HUDEP-2 (cell line): ENCODE measurements around the gene BMP6.

Experiments used
- DNase-seq, 76 experiments: peaks; one replicate each; lab custom pipeline; 2025; ENCODE audit not compliant: unreplicated experiment in 76 of 76; lab: John Stamatoyannopoulos, UW

BMP6 gene

DNA sequence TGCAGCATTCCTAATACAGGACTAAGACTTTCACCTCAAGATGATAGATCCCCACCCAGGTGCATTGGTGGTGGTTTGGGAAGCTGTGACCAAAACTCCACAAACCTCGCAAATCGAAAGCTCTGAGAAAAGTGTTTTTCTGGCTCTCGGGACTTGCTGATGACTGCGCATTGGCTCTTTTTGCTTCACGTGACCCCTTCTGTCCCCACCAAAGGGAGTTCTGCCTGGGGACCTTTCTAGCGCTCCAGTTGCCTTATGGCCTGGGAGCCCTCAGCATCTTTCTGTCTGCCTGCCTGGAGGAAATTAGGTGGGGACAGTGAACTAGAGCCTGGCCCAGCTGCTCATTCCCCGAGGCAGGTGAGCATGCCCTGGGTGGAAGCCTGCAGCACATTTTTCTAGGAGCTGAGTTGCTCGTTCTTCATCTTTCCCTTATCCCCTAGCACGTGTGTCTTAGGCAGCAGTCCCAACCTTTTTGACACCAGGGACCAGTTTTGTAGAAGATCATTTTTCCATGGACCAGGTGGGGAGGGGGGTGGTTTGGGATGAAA is 94.5 kb downstream of the BMP6 start:
- no peak for DNase-seq

DNA sequence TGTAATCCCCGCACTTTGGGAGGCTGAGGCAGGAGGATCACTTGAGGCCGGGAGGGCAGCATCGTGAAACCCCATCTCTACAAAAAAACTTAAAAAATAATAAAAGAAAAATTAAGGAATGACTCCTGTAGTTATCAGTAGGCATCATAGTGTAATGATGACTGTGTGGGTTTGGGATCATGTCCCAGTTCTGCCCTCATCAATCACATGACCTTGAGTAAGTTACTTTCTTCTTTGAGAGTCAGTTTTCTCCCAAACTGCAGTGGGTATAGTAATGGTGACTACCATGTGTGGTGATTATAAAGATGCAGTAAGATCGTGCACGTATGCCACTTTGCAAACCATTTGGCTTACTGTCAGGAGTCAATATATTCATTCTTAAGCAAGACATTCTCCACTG is 95.5 kb downstream of the BMP6 start:
- DNase-seq, result no peak

DNA sequence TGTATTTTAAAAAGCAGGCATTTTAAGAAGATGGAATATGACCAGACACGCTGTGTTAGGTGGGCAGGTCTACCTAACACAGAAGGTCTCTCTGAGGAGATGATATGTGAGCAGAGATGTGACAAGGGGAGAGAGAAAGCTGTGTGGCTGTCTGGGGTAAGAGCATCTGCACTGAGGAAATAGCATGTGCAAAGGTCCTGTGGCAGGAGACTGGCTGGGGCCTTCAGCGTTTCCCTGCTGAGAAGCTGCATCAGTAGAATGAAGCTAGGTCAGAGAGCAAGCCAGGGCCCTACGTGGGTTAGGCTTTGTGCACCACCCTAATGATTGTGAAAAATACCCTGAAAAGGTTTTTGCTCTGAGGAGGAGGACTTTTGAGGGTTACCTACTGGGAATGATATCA is 97.7 kb downstream of the BMP6 start:
- no peak for DNase-seq

DNA sequence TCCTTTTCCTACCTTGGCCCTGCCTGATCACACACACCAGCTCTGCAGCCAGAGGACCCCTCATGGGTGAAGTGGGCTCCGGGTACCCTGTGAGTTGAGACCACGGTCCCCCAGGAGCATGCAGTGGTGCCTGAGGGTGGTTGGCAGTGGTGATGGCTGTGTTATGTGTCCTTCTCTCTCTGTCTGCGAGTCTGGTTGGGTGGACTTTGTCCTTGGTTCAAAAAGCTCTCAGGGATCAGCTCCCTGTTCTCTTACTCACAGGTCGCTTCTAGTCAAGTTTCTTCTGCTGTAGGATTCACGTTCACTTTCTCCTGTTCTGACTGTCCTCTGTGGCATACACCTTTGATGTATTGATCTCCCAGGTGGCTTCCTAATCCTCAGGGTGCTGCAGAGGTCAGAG is 100.1 kb downstream of the BMP6 start:
- no peak for DNase-seq

DNA sequence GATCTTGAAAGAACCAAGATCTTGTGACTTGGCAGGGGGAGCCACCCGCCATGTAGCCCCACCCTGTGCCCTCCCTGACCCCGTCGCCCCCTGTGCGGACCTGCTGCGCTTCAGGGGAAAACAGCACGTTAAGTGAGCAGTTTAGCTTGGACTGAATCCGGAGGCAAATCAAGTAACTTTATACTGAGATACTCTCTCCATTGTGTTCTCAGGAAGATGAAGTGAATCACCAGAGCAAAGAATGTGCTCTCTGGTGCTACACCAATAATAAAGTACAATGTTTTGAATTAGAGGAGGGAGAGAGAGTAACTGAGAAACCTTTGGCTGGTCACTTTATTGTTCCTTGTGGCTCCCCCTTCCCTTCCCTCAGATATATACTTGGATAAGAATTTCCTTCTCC is 101.2 kb downstream of the BMP6 start:
- DNase-seq, result no peak

DNA sequence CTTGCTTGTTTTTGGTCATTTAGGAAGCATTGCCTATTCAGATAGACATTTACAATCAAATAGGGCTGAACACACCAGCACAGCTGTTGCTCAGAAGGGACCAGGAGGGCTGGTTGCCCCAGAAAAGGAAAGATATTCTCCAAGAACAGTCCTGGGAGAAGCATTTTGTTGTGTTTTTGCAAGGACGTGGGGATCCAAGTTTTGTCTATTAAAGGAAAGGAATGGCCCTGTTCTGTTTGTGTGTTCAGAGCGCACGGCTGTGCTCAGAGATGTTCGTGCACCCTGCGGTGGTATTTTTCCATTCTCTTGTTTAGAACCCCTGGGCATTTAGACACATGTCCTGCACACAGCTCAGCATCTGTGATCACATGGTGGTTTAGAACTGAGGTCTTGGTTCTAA is 102.2 kb downstream of the BMP6 start:
- no peak for DNase-seq

DNA sequence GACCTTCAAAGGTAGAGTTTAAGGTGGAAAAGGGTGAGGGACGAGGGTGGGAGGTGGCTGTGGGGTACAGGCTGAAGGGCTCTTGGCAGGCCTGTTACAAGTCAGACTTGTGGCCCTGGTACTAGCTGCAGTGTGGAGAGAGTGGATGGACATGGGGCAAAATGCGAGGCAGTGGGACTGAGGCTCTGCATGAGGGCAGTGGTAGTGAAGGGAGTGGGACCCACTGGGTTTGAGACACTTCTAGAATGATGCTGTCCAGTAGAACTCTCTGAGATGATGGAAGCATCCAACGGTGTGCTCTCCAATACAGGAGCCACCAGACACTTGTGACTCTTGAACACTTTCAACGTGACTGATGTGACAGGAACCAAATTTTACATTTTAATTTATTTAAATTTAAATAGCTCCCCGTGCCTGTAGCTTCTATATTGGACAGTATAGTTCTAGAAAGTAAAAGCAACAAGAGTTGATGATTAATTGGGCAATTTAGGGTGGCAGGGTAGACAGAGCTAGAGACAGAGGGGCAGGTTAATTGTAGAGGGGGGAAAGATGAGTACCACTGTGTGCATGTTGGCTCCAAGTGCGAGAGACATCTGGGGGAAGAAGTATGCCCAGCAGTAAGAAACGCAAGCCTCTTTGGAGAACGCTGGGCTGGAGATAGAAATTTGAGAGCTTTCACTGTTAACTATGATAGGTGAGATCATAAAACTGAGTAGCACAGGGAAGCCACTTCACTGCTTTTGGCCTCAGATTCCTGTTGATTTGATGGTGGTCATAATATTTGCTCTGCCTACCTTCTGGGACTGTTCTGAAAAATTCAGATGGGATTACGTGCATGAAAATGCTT is 107.2 kb downstream of the BMP6 start:
- no peak for DNase-seq

DNA sequence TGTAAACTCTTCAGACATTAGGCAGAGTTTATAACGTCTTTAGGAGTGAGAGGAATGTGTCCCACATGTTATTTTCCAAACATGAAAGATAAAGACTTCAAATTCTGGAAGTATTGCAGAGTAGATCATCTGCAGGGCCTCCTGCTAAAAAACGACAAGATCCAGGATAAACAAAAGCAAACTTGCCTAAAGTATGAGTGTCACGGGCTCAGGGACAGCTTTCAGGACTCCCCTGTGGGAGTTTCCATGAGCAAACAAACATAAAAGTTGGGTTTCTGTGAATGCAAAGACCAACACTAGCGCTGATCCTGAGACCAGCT is 107.8 kb downstream of the BMP6 start:
- DNase-seq, result no peak

DNA sequence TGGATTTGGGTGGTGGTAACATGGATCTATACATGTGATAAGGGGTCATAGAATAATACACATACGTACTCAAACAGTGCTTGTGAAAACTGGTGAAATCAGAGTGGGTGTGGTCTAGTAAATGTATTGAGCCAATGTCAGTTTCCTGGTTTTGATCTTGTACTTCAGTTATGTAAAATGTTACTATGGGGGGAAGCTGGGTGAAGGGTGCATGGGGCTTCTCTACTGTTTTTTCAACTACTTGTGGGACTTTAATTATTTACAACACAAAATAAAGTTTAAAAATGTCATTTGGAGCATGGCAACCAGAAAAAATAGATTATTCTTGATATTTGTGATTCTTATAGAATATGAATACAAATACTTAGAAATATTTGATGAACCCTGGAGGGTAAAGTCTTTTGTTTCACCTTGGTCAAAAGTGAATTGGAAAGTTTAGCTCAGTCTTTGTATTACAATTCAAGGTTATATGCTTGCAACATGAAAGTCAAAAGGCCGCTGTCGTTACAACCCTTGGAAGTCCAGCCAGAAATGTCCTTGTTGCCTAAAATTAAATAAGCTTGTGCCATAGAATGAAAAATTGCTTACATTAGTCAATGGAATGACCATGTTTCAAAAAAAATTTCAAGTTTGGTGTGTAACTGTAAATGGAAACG is 110.6 kb downstream of the BMP6 start:
- no peak for DNase-seq

DNA sequence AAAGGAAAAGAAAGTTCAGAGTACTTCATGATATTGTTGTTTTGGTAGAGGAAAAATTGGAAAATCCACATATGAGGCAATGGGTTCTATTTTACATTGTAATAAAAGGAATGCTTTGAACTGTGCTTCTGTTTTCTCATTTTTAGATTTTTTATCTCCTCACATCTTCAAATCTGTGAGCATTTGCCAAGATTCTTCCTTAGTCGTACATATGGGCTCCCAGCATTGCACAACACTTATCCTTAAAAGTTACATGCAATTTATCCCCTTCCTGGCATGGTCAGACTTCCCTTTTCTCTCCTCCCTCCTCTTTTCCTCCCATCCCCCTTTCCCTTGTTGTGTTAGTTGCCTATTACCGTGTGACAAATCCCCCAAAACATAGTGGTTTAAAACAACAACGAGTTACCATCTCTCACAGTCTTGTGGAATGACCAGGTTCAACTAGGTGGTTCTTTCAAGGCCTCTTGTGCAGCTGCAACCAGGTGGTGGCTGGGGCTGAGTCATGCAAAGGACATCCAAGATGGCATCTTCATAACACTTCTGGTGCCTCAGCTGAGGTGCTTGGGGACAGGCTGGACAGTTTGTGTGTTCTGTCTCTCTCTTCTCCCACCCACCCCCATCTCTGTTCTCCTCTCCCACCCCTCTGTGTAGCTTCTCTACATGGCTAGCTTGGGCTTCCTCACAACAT is 116.0 kb downstream of the BMP6 start:
- DNase-seq, result no peak

DNA sequence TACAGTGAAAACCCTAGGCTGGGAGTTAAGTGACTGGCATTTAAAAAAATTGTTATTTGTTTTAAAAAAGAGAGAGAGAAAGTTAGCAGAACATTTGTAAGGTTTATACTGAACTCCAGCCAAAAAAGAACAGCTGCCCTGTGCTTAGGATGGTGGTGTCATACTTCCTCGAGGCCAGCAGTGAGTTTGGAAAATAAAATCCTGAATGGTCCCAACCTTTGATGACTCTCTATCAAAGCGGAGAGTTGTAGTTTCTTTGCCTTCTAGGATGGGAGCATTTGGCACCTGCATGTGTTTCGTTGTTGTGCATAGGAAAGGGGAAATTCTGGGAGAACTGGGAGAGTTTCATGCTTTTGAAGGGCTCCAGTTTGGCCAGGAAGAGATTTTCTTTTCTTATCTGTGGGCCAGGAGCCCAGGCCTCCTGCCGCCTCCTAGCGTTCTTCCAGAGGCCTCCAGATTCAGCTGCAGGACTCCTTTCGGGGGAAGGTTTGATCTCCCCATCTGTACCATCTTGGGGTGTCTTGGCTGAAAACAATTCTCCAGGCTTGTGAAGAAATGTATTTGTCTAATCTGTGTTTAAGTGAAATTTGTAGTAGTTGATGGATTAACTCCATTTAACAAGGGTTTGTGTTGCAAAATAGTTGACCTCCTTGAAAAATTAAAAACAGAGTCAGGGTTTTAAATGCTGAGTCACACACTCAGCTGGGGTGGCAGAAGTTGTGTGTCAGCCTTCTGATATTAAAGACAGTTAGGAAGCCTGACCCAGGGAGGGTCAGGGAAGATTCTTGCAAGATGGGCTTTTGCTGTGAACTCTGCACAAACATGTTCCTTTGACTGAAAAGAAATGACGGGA is 121.3 kb downstream of the BMP6 start:
- DNase-seq, result no peak

DNA sequence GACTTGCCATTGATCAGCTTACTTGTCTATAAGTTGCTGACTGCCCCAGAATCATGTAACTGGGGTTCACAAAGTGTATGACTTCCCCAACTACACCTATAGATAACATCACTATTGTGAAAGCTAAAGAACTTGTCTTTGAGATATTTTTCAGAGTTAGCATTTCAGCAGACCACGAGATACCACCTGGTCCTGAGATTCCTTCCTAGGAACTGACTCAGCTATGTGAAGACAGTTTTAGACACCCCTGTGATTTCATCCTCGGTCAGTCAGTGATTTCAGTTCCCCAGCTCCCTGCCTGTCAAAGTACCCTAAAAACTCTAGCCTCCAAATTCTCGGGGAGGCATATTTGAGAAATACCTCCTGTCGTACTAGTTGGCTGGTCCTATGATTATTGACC is 122.3 kb downstream of the BMP6 start:
- no peak for DNase-seq

DNA sequence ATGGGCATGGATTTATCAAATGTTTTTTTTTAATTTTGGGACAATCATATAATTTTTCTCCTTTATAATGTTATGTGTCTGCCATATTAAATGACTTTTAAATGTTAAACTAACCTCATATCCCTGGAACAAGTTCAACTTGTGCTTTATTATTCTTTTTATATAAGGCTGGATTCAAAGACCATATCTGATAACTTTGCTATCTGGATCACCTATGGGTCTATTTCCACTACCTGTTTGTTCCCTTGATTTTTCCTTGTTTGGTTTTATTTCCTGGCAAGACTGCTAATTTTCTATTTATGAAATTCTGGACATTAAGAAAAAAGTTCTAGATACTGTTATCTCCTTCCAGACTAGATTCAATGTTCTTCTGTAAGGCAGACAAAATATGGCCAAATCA is 125.9 kb downstream of the BMP6 start:
- DNase-seq, result no peak

DNA sequence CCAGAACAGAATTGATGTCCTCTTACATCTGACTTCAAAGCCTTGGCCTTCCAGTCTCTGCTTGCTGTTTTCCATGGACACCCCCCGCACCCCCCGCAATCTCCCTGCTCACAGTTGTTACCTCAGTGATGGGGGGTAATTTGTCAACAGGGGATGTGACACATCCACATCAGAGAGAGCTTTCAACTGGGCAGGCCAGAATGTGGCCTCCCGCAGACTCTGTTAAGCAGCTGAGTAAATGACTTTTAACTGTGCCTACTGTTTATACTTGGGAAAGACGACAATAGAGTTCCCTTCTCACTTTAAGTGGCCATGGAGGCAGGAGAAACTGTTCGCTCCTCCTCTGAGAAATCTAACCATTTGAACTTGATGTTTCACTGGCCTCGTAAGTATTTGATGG is 133.7 kb downstream of the BMP6 start:
- no peak for DNase-seq

DNA sequence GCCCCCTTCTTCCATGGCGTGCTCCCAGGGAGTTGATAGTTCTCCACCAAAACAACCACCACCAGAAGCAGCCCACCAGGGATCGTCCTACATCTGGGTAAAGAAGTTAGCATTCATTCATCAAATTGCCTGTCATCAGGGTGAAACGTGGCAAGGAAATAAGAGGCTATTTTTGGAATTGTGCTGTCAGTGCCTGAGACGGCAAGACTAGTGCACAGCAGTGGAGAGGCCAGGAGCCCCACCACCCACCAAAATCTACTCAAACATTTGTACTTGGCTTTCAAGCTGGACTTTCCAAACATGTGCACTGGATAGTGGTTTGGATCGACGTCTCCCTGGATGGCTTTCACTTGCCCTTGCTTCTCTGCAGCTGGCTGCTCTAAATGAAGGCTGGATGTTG is 139.9 kb downstream of the BMP6 start:
- DNase-seq, result no peak

DNA sequence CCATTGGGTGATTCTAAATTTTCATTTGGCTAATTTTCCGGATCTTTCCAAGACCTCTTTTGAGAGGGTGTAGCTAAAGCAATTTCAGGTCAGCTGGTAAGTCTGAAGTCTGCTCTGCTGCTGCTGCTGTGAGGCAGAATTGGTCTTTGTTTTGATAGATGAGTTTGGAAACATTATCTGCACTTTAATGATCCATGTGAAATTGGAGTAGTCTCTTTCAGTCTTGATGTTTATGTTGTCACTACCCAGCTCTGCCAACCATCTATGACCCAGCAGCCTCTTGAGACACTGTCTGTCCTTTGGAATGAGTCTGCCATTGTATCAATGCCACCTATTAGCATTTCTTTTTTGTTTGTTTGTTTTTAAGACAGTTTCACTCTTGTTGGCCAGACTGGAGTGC is 140.6 kb downstream of the BMP6 start:
- DNase-seq, result no peak

DNA sequence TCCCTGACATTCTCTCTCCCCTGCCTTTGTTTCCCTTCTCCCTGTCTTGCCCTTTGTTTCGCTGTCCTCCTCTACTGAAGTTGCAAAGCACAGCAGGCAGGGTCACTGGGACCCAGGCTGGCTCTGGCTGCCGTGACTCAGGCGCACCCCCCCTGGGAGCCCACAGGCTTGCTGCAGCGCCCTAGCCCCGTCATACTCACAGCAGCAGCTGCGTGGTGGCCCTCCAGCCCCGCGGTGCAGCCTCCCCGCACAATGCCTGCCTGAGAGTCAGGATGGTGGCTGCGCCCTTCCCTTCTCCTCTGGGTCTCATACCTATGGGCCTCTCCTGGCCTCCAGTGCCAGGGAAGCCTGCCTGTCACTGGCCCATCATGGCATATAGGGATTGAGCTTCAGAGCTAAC is 143.0 kb downstream of the BMP6 start:
- DNase-seq, result no peak

DNA sequence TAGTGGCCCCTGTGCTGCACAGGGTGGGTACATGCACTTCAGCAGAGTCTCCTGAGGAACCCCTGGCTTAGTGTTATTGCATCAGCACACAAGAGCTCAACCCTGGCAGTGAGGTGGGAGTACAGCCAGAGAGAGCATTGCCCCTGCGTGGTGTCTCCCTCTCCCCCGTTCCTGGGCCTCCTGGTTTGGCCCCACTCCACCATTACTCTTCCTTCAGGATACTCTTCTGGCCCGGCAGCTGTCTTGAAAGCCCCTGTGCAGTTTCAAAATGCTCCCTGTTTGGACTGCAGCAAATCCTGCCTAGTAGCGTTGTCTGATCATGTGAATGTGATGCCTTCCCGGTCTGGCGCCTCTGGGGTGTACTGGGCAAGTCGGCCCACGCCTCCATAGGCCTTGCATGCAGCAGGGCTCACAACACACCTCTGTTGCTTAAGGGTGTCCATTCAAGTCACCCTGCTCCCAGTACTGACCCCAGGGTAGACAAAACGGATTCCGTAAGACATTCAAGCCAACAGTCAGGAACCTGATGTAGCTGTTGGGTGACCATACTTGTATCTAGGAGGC is 152.6 kb downstream of the BMP6 start:
- no peak for DNase-seq

DNA sequence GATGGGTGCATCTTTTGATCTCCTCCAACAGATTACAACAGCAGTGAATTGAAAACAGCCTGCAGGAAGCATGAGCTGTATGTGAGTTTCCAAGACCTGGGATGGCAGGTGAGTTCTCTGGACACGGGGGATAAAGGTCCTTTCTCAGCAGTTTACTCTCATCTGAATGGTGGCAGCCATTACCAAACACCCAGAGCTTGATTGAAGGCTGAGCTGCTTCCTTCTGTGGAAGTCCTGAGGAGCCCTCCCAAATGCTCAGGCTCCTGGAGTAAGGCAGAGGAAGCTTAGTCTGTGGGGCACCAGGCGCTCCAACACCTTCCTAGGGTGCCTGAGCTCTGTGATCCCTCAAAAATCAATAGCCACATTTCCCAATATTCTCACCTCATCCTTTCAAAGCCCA is 153.1 kb downstream of the BMP6 start:
- DNase-seq, result no peak

DNA sequence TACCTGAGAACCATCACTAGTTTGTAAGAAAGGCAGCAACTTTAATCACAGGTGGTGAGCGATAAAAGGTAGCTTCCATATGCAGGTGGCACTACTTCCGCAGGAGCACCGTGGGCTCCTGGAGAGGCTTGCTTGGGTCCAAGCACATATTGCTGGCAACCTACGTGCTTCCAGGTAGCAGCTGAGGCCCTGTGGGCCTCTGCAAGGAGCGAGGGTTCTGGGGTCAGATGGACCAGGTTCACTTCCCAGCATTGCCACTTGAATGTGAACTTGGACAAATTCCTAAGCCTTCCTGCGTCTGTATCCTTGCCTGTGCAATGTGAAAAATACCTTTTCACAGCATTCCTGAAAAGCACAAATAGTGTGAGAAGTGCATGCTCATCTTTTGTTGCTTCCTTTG is 153.7 kb downstream of the BMP6 start:
- DNase-seq, result no peak
